K562 (cell line): ENCODE measurements around the gene EZH1. TPM values are rescaled to one million over a fixed set of nuclear protein-coding genes. Genes with fewer than 3 reads are reported as not detected.

Source experiments
- EHMT2 ChIP-seq: fragments of 450-650 bp; IDR thresholded peaks from 2 replicates; pipeline ENCODE4 v1.6.1; 2018; ENCODE audit warnings: antibody characterized with exemption
- ETS2 ChIP-seq: IDR thresholded peaks from 2 replicates; pipeline ENCODE4 v1.6.1; 2016; ENCODE audit warnings: borderline replicate concordance, missing genetic modification characterization, mild to moderate bottlenecking, moderate library complexity, missing compliant biosample characterization; ENCODE audit not compliant: poor library complexity, severe bottlenecking
- GABPB1 ChIP-seq: sonication (generic); formaldehyde crosslinking; IDR thresholded peaks from 2 replicates; pipeline ENCODE4 v1.8.0; 2022; ENCODE audit warnings: mild to moderate bottlenecking, missing genetic modification reagents
- HSF4 ChIP-seq: fragments of 250-450 bp; sonication (Bioruptor Pico); IDR thresholded peaks from 2 replicates; pipeline ENCODE4 v2.1.2; 2022; ENCODE audit warnings: mild to moderate bottlenecking, moderate library complexity, borderline replicate concordance
- KDM1A ChIP-seq, 2 experiments: fragments of 450-650 bp; IDR thresholded peaks; 2 replicates each; pipeline ENCODE4 v1.6.1; 2016; ENCODE audit warnings: mild to moderate bottlenecking in 2 of 2
- SETDB1 ChIP-seq: IDR thresholded peaks from one replicate; pipeline ENCODE4 v1.6.1; 2012; ENCODE audit warnings: low read length, control low read depth, inconsistent platforms
- TAF1 ChIP-seq: IDR thresholded peaks from 2 replicates; pipeline ENCODE4 v1.6.1; 2011; ENCODE audit warnings: mild to moderate bottlenecking, low read length, moderate library complexity; ENCODE audit not compliant: insufficient read depth, control insufficient read depth, severe bottlenecking; ENCODE audit errors: extremely low read depth
- ZBTB7A ChIP-seq: IDR thresholded peaks from 2 replicates; pipeline ENCODE4 v1.6.1; 2011; ENCODE audit warnings: low read depth, mild to moderate bottlenecking, low read length, moderate library complexity, borderline replicate concordance; ENCODE audit not compliant: control insufficient read depth
- ZNF184 ChIP-seq: sonication (generic); formaldehyde crosslinking; IDR thresholded peaks from 2 replicates; pipeline ENCODE4 v1.5.0; 2020; ENCODE audit warnings: missing genetic modification reagents
- polyA plus RNA-seq, 8 experiments: library from polyadenylated mRNA; depleted of rRNA in 4 of 8; stranded (reverse) in 5 of 8; unstranded in 3 of 8; fragments of >200 nt; fragmentation: Nextera tagmentation in 2 of 8; fragmentation: Illumina TruSeq in 1 of 8; extraction: Ambion mirVana in 2 of 8; extraction: Trizol in 1 of 8; gene quantifications; 2 replicates each; pipeline versions ENCODE4 v1.2.1 to v1.2.3, GENCODE V29; 2011 to 2014; ENCODE audit warnings: inconsistent platforms in 1 of 8, missing spikeins in 1 of 8
- total RNA-seq, 7 experiments: library from RNA; depleted of rRNA in 6 of 7; stranded (reverse); fragments of >200 nt in 6 of 7; fragmentation: Illumina TruSeq in 2 of 7; extraction: Trizol in 2 of 7; gene quantifications; 2 replicates each; pipeline versions ENCODE4 v1.2.1 to v1.2.3, GENCODE V29; 2011 to 2021; ENCODE audit warnings: low replicate concordance in 1 of 7
- TF ChIP-seq, protein P1 (sequence below): fragments of 200-800 bp; sonication (Bioruptor generic); IDR thresholded peaks from 2 replicates; pipeline ENCODE4 v1.6.1; 2016; ENCODE audit warnings: missing genetic modification characterization, missing compliant biosample characterization
- TF ChIP-seq, protein P2 (sequence below): fragments of 250-450 bp; sonication (Bioruptor Pico); IDR thresholded peaks from 2 replicates; pipeline ENCODE4 v1.5.0; 2021
- TF ChIP-seq, protein P3 (sequence below): fragments of 450-650 bp; IDR thresholded peaks from 2 replicates; pipeline ENCODE4 v1.6.1; 2016; ENCODE audit warnings: low read depth, mild to moderate bottlenecking, moderate library complexity
- TF ChIP-seq, protein P4 (sequence below), 2 experiments: IDR thresholded peaks; 2 replicates each; pipeline ENCODE4 v1.6.1; 2012; ENCODE audit warnings: improper control_type of control experiment in 2 of 2, low read depth in 2 of 2, low read length in 2 of 2, borderline replicate concordance in 1 of 2
- TF ChIP-seq, protein P5 (sequence below): sonication (generic); formaldehyde crosslinking; IDR thresholded peaks from 2 replicates; pipeline ENCODE4 v1.8.0; 2022; ENCODE audit warnings: missing genetic modification reagents, mild to moderate bottlenecking, borderline replicate concordance

EZH1 gene
- total and polyA plus RNA-seq, 9 of the 15 experiments (the other 6 are each of a cell fraction or from before 2014, with no cell fraction given) = 8.6 to 40.8 (median 22.9) TPM

DNA sequence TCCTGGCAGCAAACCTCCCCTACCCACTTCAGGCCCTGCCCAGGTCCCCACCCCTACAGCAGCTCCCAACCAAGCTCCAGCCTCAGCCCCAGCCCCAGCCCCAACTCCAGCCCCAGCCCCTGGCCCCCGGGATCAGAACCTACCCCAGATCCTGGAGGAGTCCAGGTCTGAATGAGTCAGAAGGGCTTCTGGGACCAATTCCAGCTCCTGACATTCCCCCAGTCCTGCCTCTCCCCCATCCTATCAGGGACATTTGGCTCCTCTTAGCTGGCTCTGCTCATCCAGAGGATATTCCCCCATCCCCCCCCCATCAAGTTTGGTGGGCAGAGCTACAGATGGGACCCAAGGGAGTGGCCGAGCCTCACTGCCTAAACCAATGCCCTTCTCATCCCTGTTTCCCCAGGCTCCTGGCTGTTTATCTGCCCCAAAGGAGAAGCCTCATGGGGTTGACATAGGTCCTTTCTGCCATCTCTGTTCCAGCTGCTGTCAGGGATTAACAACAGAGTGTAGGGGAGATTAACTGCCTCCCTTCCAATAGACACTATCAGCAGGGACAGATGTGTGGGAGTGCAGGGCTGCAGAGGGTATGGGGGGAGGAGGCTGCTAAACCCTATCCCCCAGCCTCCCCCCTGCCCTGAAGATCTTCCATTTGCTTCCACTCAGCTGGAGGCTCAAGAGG, 46.0 kb downstream of the EZH1 start (continued):
- TF ChIP-seq, protein P1, sequence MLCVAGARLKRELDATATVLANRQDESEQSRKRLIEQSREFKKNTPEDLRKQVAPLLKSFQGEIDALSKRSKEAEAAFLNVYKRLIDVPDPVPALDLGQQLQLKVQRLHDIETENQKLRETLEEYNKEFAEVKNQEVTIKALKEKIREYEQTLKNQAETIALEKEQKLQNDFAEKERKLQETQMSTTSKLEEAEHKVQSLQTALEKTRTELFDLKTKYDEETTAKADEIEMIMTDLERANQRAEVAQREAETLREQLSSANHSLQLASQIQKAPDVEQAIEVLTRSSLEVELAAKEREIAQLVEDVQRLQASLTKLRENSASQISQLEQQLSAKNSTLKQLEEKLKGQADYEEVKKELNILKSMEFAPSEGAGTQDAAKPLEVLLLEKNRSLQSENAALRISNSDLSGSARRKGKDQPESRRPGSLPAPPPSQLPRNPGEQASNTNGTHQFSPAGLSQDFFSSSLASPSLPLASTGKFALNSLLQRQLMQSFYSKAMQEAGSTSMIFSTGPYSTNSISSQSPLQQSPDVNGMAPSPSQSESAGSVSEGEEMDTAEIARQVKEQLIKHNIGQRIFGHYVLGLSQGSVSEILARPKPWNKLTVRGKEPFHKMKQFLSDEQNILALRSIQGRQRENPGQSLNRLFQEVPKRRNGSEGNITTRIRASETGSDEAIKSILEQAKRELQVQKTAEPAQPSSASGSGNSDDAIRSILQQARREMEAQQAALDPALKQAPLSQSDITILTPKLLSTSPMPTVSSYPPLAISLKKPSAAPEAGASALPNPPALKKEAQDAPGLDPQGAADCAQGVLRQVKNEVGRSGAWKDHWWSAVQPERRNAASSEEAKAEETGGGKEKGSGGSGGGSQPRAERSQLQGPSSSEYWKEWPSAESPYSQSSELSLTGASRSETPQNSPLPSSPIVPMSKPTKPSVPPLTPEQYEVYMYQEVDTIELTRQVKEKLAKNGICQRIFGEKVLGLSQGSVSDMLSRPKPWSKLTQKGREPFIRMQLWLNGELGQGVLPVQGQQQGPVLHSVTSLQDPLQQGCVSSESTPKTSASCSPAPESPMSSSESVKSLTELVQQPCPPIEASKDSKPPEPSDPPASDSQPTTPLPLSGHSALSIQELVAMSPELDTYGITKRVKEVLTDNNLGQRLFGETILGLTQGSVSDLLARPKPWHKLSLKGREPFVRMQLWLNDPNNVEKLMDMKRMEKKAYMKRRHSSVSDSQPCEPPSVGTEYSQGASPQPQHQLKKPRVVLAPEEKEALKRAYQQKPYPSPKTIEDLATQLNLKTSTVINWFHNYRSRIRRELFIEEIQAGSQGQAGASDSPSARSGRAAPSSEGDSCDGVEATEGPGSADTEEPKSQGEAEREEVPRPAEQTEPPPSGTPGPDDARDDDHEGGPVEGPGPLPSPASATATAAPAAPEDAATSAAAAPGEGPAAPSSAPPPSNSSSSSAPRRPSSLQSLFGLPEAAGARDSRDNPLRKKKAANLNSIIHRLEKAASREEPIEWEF (CRISPR knock-in tag) = peak; percentile 95
- TF ChIP-seq ZBTB7A = peak; percentile 94
- TF ChIP-seq, protein P2, sequence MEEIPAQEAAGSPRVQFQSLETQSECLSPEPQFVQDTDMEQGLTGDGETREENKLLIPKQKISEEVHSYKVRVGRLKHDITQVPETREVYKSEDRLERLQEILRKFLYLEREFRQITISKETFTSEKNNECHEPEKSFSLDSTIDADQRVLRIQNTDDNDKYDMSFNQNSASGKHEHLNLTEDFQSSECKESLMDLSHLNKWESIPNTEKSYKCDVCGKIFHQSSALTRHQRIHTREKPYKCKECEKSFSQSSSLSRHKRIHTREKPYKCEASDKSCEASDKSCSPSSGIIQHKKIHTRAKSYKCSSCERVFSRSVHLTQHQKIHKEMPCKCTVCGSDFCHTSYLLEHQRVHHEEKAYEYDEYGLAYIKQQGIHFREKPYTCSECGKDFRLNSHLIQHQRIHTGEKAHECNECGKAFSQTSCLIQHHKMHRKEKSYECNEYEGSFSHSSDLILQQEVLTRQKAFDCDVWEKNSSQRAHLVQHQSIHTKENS (CRISPR knock-in tag) = no peak
- no peak; the same call in 1 of the 2 replicates for TF ChIP-seq HSF4
- peak; percentile 80 for TF ChIP-seq TAF1
- TF ChIP-seq SETDB1 = no peak
- TF ChIP-seq, protein P3, sequence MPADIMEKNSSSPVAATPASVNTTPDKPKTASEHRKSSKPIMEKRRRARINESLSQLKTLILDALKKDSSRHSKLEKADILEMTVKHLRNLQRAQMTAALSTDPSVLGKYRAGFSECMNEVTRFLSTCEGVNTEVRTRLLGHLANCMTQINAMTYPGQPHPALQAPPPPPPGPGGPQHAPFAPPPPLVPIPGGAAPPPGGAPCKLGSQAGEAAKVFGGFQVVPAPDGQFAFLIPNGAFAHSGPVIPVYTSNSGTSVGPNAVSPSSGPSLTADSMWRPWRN = peak; percentile 94
- TF ChIP-seq, protein P4, sequence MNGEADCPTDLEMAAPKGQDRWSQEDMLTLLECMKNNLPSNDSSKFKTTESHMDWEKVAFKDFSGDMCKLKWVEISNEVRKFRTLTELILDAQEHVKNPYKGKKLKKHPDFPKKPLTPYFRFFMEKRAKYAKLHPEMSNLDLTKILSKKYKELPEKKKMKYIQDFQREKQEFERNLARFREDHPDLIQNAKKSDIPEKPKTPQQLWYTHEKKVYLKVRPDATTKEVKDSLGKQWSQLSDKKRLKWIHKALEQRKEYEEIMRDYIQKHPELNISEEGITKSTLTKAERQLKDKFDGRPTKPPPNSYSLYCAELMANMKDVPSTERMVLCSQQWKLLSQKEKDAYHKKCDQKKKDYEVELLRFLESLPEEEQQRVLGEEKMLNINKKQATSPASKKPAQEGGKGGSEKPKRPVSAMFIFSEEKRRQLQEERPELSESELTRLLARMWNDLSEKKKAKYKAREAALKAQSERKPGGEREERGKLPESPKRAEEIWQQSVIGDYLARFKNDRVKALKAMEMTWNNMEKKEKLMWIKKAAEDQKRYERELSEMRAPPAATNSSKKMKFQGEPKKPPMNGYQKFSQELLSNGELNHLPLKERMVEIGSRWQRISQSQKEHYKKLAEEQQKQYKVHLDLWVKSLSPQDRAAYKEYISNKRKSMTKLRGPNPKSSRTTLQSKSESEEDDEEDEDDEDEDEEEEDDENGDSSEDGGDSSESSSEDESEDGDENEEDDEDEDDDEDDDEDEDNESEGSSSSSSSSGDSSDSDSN (IDR thresholded peaks at IDR 0.05; ENCODE audit: borderline replicate concordance in 1 of 2, low read depth in 2 of 2, low read length in 2 of 2) = peak in 1 of 2 experiments; percentile 92; a peak in 2 of 4 replicates
- 0 out of 2 replicates have a peak, but pooled peaks have one; percentile 48 for TF ChIP-seq GABPB1 (CRISPR knock-in tag)
- TF ChIP-seq EHMT2 = peak; percentile 79; the same call in 1 of the 2 replicates
- TF ChIP-seq, protein P5, sequence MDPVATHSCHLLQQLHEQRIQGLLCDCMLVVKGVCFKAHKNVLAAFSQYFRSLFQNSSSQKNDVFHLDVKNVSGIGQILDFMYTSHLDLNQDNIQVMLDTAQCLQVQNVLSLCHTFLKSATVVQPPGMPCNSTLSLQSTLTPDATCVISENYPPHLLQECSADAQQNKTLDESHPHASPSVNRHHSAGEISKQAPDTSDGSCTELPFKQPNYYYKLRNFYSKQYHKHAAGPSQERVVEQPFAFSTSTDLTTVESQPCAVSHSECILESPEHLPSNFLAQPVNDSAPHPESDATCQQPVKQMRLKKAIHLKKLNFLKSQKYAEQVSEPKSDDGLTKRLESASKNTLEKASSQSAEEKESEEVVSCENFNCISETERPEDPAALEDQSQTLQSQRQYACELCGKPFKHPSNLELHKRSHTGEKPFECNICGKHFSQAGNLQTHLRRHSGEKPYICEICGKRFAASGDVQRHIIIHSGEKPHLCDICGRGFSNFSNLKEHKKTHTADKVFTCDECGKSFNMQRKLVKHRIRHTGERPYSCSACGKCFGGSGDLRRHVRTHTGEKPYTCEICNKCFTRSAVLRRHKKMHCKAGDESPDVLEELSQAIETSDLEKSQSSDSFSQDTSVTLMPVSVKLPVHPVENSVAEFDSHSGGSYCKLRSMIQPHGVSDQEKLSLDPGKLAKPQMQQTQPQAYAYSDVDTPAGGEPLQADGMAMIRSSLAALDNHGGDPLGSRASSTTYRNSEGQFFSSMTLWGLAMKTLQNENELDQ (CRISPR knock-in tag) = no peak
- peak; percentile 98 to 99 for TF ChIP-seq KDM1A (IDR thresholded peaks at IDR 0.05)
- TF ChIP-seq ZNF184 = no peak
- TF ChIP-seq ETS2 (tag) = no peak
